Left renal cortex interstitium (tissue), 4 donors: ENCODE measurements around the gene POU3F1. TPM values are rescaled to one million over a fixed set of nuclear protein-coding genes. Genes with fewer than 3 reads are reported as not detected.

Experiments used
- DNase-seq, 4 donors: peaks; one replicate each; pipeline ENCODE4 v3.0.0-alpha.2; 2013; ENCODE audit warnings: low read depth in 4 of 4, low spot score in 2 of 4, missing footprints in 1 of 4
- polyA plus RNA-seq, 4 donors: library from polyadenylated mRNA; unstranded; fragments of 120-200 nt; gene quantifications; one replicate each; pipeline ENCODE4 v1.2.1, GENCODE V29; 2013; ENCODE audit not compliant: insufficient read length in 4 of 4

The POU3F1 gene
- polyA plus RNA-seq, 4 donors: 0.79 to 2.2 (median 0.96) TPM

- DNase-seq: no peak
These were observed 40.4 kb downstream of the POU3F1 start for GRCh38 chr1:38006008-38006828.

GRCh38 chr1:38005195-38006007 is 41.2 kb downstream of the POU3F1 start, which contains the start of gene FHL3:
TSS of gene FHL3 (minus strand) at chr1:38005514. CDS start at chr1:37999412, 6,102 bp downstream.
- DNase-seq: no peak

- no peak for DNase-seq
These were observed 42.1 kb downstream of the POU3F1 start for GRCh38 chr1:38004284-38005108.

- no peak for DNase-seq
These were observed 43.0 kb downstream of the POU3F1 start for GRCh38 chr1:38003261-38004250.

- no peak for DNase-seq
These were observed 45.8 kb downstream of the POU3F1 start for GRCh38 chr1:38000529-38001455.

- no peak for DNase-seq
These were observed 46.4 kb downstream of the POU3F1 start for GRCh38 chr1:38000233-38000528.

GRCh38 chr1:37999430-38000232 is 47.0 kb downstream of the POU3F1 start:
- peak in 1 of 4 donors; percentile 65 for DNase-seq

- DNase-seq: no peak
These were observed 47.6 kb downstream of the POU3F1 start for GRCh38 chr1:37998913-37999429.

GRCh38 chr1:37998089-37998808 is 48.3 kb downstream of the POU3F1 start:
- no peak for DNase-seq

- DNase-seq: no peak
These were observed 49.1 kb downstream of the POU3F1 start for GRCh38 chr1:37997256-37998088.

- DNase-seq: peak in 1 of 4 donors; percentile 72
These were observed 50.7 kb downstream of the POU3F1 start for GRCh38 chr1:37995751-37996345.

- no peak for DNase-seq
These were observed 51.6 kb downstream of the POU3F1 start for GRCh38 chr1:37994886-37995566.
